Measurements from ENCODE around the gene FBXO34. TPM values are rescaled to one million over a fixed set of nuclear protein-coding genes. Genes with fewer than 3 reads are reported as not detected.

The FBXO34 gene
- total RNA-seq, 4 donors from 2014 or later = 23.9 to 40.8 (median 32.6) TPM

- H3K9me3 ChIP-seq = no peaks in the 10 kb centered on the region
- TF ChIP-seq POLR2A (IDR thresholded peaks at IDR 0.05) = no peak
- no peak for TF ChIP-seq EP300 (IDR thresholded peaks at IDR 0.05)
- TF ChIP-seq CTCF (IDR thresholded peaks at IDR 0.05) = no peak
- H3K4me1 ChIP-seq = no peaks in the 10 kb centered on the region
- H3K4me3 ChIP-seq = no peak overlapping the region
- H3K27me3 ChIP-seq = no peaks in the 10 kb centered on the region
- WGBS, 2 donors = 87% methylated on average over 6 of the region's 6 CpGs
- H3K27ac ChIP-seq = no peak overlapping the region
- no peak for DNase-seq (ENCODE audit: low spot score in 2 of 2)
- peaks cover 0 to 96% (median 0%) of the 10 kb centered on the region in 3 donors for H3K36me3 ChIP-seq
Observed at GRCh38 chr14:55386037-55386808, 115.0 kb downstream of the FBXO34 start.

- Histone ChIP-seq H3K27ac (no peak overlapping the region), H3K27me3 (no peaks in the 10 kb centered on the region), H3K9me3 (no peaks in the 10 kb centered on the region), H3K4me1 (no peaks in the 10 kb centered on the region), H3K4me3 (no peak overlapping the region), H3K36me3 (peaks cover 0 to 94% (median 0%) of the 10 kb centered on the region in 3 donors)
- 95 to 98% methylated on average over 4 of the region's 4 CpGs for WGBS, 2 donors
- no peak for TF ChIP-seq CTCF (IDR thresholded peaks at IDR 0.05)
- DNase-seq (ENCODE audit: low spot score in 2 of 2) = no peak
Observed at GRCh38 chr14:55387121-55387520, 115.9 kb downstream of the FBXO34 start.

GRCh38 chr14:55388160-55388559, 116.9 kb downstream of the FBXO34 start:
- no peak overlapping the region for H3K27ac ChIP-seq
- no peak overlapping the region for H3K4me3 ChIP-seq
- peaks cover 0 to 87% (median 0%) of the 10 kb centered on the region in 3 donors for H3K36me3 ChIP-seq
- no peaks in the 10 kb centered on the region for H3K27me3 ChIP-seq
- TF ChIP-seq POLR2A (IDR thresholded peaks at IDR 0.05) (no peak), EP300 (IDR thresholded peaks at IDR 0.05) (no peak), CTCF (IDR thresholded peaks at IDR 0.05) (no peak)
- no peaks in the 10 kb centered on the region for H3K4me1 ChIP-seq
- no peak for DNase-seq (ENCODE audit: low spot score in 2 of 2)
- H3K9me3 ChIP-seq = no peaks in the 10 kb centered on the region

- TF ChIP-seq CTCF (IDR thresholded peaks at IDR 0.05) (no peak), EP300 (IDR thresholded peaks at IDR 0.05) (no peak), POLR2A (IDR thresholded peaks at IDR 0.05) (no peak)
- H3K4me3 ChIP-seq = no peak overlapping the region
- H3K27ac ChIP-seq = no peak overlapping the region
- no peak for DNase-seq (ENCODE audit: low spot score in 2 of 2)
- no peaks in the 10 kb centered on the region for H3K4me1 ChIP-seq
- no peaks in the 10 kb centered on the region for H3K27me3 ChIP-seq
- 58 to 69% methylated on average over 4 of the region's 4 CpGs for WGBS, 2 donors
- H3K36me3 ChIP-seq = peaks cover 0 to 83% (median 0%) of the 10 kb centered on the region in 3 donors
- H3K9me3 ChIP-seq = no peaks in the 10 kb centered on the region
Observed at GRCh38 chr14:55389330-55389729, 118.1 kb downstream of the FBXO34 start.

- 63% methylated on average over 5 of the region's 5 CpGs for WGBS, 2 donors
- H3K4me1 ChIP-seq = peaks cover 0 to 30% (median 4%) of the 10 kb centered on the region in 4 donors
- no peaks in the 10 kb centered on the region for H3K27me3 ChIP-seq
- no peak overlapping the region for H3K4me3 ChIP-seq
- TF ChIP-seq EP300 (IDR thresholded peaks at IDR 0.05) (peak in 1 of 2 donors; percentile 80), POLR2A (IDR thresholded peaks at IDR 0.05) (no peak)
- H3K36me3 ChIP-seq = peaks cover 0 to 27% (median 0%) of the 10 kb centered on the region in 3 donors
- DNase-seq (ENCODE audit: low spot score in 2 of 2) = peak in 1 of 2 donors; percentile 28
- peak overlapping the region in 3 of 4 donors; percentile 16 to 82 (median 76) for H3K27ac ChIP-seq
- H3K9me3 ChIP-seq = no peaks in the 10 kb centered on the region
Observed at GRCh38 chr14:55398679-55399078, 127.5 kb downstream of the FBXO34 start.
